HCT116 (cell line): ENCODE measurements around the gene ADCY2.

ENCODE experiments used
- EZH2phosphoT487 ChIP-seq: fragments of 200-600 bp; IDR thresholded peaks from 2 replicates; pipeline ENCODE4 v1.6.1; 2018; ENCODE audit warnings: antibody characterized with exemption, borderline replicate concordance
- POLR2A ChIP-seq: IDR thresholded peaks from 2 replicates; pipeline ENCODE4 v1.7.0; 2011; ENCODE audit warnings: borderline replicate concordance; ENCODE audit not compliant: insufficient read depth, insufficient read length; ENCODE audit errors: extremely low read depth
- POLR2AphosphoS5 ChIP-seq: IDR thresholded peaks from 2 replicates; pipeline ENCODE4 v1.6.1; 2011; ENCODE audit warnings: mild to moderate bottlenecking, low read depth, low read length, moderate library complexity
- RAD21 ChIP-seq: IDR thresholded peaks from 2 replicates; pipeline ENCODE4 v1.6.1; 2012; ENCODE audit warnings: low read depth, mild to moderate bottlenecking
- TF ChIP-seq, protein P1 (sequence below), 3 experiments: fragments of 200-600 bp in 1 of 3; sonication (generic) in 1 of 3; IDR thresholded peaks in 2 of 3; conservative IDR thresholded peaks in 1 of 3; 2 replicates each; pipeline ENCODE4 v1.5.1; 2012 to 2017; ENCODE audit warnings: low read depth in 2 of 3, low read length in 2 of 3, antibody characterized with exemption in 1 of 3, borderline replicate concordance in 1 of 3, control low read depth in 1 of 3, mild to moderate bottlenecking in 1 of 3, mixed read lengths in 1 of 3, mixed run types in 1 of 3, moderate library complexity in 1 of 3; ENCODE audit not compliant: insufficient read depth in 1 of 3
- TF ChIP-seq, protein P2 (sequence below): IDR thresholded peaks from 2 replicates; pipeline ENCODE4 v1.6.1; 2012

DNA sequence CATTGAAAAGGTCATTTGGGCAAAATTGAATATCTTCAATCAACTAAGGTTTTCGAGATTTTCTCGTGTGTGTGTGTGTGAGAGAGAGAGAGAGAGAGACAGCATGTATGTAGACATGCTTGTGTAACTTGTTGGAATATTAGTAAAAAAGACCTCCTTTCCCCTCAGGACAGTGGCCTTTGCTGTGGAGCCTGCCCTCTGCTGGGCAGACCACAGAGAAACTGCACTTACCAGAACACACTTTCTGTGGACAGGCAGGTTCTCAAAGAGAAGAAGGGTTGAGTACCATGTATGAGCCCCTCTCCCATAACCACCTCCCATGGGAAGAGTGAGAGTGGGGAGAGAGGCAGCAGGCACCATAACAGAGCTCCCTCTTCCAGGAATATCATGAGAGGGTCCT lies 409.4 kb downstream of the ADCY2 start:
- TF ChIP-seq EZH2phosphoT487: no peak
- TF ChIP-seq, protein P1, sequence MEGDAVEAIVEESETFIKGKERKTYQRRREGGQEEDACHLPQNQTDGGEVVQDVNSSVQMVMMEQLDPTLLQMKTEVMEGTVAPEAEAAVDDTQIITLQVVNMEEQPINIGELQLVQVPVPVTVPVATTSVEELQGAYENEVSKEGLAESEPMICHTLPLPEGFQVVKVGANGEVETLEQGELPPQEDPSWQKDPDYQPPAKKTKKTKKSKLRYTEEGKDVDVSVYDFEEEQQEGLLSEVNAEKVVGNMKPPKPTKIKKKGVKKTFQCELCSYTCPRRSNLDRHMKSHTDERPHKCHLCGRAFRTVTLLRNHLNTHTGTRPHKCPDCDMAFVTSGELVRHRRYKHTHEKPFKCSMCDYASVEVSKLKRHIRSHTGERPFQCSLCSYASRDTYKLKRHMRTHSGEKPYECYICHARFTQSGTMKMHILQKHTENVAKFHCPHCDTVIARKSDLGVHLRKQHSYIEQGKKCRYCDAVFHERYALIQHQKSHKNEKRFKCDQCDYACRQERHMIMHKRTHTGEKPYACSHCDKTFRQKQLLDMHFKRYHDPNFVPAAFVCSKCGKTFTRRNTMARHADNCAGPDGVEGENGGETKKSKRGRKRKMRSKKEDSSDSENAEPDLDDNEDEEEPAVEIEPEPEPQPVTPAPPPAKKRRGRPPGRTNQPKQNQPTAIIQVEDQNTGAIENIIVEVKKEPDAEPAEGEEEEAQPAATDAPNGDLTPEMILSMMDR (IDR thresholded peaks at IDR 0.05 in 2 of 3, conservative IDR thresholded peaks at IDR 0.05 in 1 of 3; ENCODE audit: borderline replicate concordance in 1 of 3, insufficient read depth in 1 of 3, low read depth in 2 of 3, low read length in 2 of 3): peak; percentile 9 to 58 (median 55); a peak in 4 of 6 replicates
- TF ChIP-seq RAD21: peak; percentile 24; the same call in 1 of the 2 replicates
- TF ChIP-seq, protein P2, sequence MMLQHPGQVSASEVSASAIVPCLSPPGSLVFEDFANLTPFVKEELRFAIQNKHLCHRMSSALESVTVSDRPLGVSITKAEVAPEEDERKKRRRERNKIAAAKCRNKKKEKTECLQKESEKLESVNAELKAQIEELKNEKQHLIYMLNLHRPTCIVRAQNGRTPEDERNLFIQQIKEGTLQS: no peak
- no peak for TF ChIP-seq POLR2A
- TF ChIP-seq POLR2AphosphoS5: no peak
